Uterus (tissue), 4 donors: ENCODE results near the gene TMEM150C. TPM values are rescaled to one million over a fixed set of nuclear protein-coding genes. Genes with fewer than 3 reads are reported as not detected.

ENCODE experiments used
- DNase-seq, 2 donors: peaks; one replicate each; pipeline ENCODE4 v3.0.0-alpha.2; 2019 to 2020
- H3K27ac ChIP-seq, 2 donors: fragments of 200-600 bp; sonication (generic); 1 replicate in 1 of 2; 2 replicates in 1 of 2; pipeline ENCODE4 v1.5.1; 2016 to 2018
- H3K27me3 ChIP-seq, 2 donors: fragments of 200-600 bp; sonication (generic); one replicate each; pipeline ENCODE4 v1.5.1; 2018 to 2019; ENCODE audit warnings: control low read depth in 1 of 2
- H3K36me3 ChIP-seq, 2 donors: fragments of 200-600 bp; sonication (generic); one replicate each; pipeline ENCODE4 v1.5.1; 2019; ENCODE audit warnings: control low read depth in 1 of 2
- H3K4me1 ChIP-seq, 2 donors: fragments of 200-600 bp; sonication (generic); one replicate each; pipeline ENCODE4 v1.5.1; 2018 to 2019; ENCODE audit warnings: control low read depth in 1 of 2
- H3K4me3 ChIP-seq, 2 donors: fragments of 200-600 bp; sonication (generic); 1 replicate in 1 of 2; 2 replicates in 1 of 2; pipeline ENCODE4 v1.5.1; 2018 to 2019; ENCODE audit warnings: mild to moderate bottlenecking in 1 of 2
- H3K9me3 ChIP-seq, 2 donors: fragments of 200-600 bp; sonication (generic); one replicate each; pipeline ENCODE4 v1.5.1; 2019; ENCODE audit warnings: control low read depth in 1 of 2
- POLR2A ChIP-seq, 2 donors: fragments of 450-650 bp; IDR thresholded peaks; one replicate each; pipeline ENCODE4 v1.6.1; 2016; ENCODE audit warnings: antibody characterized with exemption in 2 of 2, mild to moderate bottlenecking in 1 of 2, moderate library complexity in 1 of 2
- intact Hi-C: fragments of 100-400 bp; cut with DNase I; formaldehyde crosslinking; loops from one replicate; pipeline ENCODE4 v1.15.1; 2023; ENCODE audit warnings: low total_unique reads
- total RNA-seq, 4 donors: library from RNA; depleted of rRNA in 3 of 4; stranded (reverse); fragments of >200 nt in 3 of 4; gene quantifications; one replicate each; pipeline versions ENCODE4 v1.1.0 to v1.2.4, GENCODE V29; 2014 to 2023
- TF ChIP-seq, protein P1 (sequence below), 4 experiments: fragments of 200-600 bp in 2 of 4; fragments of 450-650 bp in 2 of 4; sonication (generic) in 2 of 4; IDR thresholded peaks; one replicate each; pipeline ENCODE4 v1.5.1; 2016 to 2019; ENCODE audit warnings: antibody characterized with exemption in 4 of 4, mild to moderate bottlenecking in 2 of 4, moderate library complexity in 1 of 4
- donor health status: DM: yes; HTN: yes; CAD: no.

The TMEM150C gene
- total RNA-seq, 4 donors from 2014 or later, result 3.1 to 22.5 (median 11.6) TPM

DNA sequence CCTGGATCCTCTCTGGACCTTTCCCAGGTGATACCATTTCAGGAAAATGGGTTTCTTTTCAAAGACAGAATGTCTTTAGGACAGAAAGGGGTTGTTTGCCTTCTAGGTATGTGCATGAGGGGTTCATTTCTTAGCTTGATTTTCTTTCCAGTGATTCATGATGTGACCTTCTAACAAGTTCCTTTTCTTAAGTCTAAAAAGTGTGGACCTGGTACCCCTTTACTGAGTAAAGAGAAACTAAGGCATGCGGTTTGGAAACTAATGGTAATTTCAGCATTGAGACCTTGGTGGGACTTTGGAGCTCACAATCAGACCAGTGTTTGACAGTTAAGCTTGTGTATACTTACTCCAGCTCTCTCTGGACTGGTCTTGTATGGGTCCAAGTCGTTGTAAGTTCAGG lies 122.7 kb downstream of the TMEM150C start:
- Histone ChIP-seq H3K4me1 (no peaks in the 10 kb centered on the region), H3K27ac (no peak overlapping the region), H3K9me3 (no peaks in the 10 kb centered on the region), H3K36me3 (no peaks in the 10 kb centered on the region), H3K27me3 (no peaks in the 10 kb centered on the region), H3K4me3 (no peak overlapping the region)
- TF ChIP-seq, protein P1, sequence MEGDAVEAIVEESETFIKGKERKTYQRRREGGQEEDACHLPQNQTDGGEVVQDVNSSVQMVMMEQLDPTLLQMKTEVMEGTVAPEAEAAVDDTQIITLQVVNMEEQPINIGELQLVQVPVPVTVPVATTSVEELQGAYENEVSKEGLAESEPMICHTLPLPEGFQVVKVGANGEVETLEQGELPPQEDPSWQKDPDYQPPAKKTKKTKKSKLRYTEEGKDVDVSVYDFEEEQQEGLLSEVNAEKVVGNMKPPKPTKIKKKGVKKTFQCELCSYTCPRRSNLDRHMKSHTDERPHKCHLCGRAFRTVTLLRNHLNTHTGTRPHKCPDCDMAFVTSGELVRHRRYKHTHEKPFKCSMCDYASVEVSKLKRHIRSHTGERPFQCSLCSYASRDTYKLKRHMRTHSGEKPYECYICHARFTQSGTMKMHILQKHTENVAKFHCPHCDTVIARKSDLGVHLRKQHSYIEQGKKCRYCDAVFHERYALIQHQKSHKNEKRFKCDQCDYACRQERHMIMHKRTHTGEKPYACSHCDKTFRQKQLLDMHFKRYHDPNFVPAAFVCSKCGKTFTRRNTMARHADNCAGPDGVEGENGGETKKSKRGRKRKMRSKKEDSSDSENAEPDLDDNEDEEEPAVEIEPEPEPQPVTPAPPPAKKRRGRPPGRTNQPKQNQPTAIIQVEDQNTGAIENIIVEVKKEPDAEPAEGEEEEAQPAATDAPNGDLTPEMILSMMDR (IDR thresholded peaks at IDR 0.05), result no peak
- no peak for TF ChIP-seq POLR2A (IDR thresholded peaks at IDR 0.05)
- intact Hi-C loops, result no loop called here
- no peak for DNase-seq

DNA sequence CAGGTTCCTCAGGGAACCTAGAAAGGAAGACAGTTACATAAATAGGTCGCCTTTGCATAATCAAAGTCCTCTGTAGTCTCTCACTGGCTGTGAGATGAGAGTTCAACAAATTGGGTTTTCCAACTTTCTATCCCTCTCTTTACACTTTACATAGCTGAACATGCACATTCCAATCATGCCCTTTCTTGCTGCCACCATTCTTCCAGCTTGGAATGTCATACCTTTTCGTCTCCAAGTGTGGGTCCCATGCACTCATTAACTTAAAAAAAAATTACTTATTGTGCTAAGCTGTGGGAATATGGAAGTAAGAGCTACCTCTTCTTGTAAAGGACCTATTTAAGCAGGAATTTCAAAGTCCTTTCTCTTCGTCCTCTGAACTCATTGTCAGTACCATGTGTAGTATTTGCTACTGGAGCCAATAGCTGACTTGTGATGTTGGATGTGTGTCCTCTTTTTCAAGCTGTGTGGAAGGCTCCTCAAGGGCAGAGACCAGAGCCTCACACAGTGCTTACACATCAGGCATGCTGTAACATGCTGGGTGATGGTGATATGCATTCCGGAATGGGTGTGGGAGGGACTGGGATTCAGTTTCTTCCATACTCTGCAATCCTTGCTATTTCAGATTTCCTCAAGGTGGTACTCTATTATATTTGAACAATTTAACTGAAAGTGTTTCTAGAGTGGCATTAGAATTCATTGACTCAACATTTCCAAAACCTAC lies 124.3 kb downstream of the TMEM150C start:
- Histone ChIP-seq H3K9me3 (no peaks in the 10 kb centered on the region), H3K27me3 (no peaks in the 10 kb centered on the region), H3K4me3 (no peak overlapping the region), H3K4me1 (no peaks in the 10 kb centered on the region), H3K36me3 (no peaks in the 10 kb centered on the region), H3K27ac (no peak overlapping the region)
- no peak for DNase-seq
- TF ChIP-seq, protein P1 (IDR thresholded peaks at IDR 0.05), result no peak
- TF ChIP-seq POLR2A (IDR thresholded peaks at IDR 0.05), result no peak
- intact Hi-C loops, result no loop called here

DNA sequence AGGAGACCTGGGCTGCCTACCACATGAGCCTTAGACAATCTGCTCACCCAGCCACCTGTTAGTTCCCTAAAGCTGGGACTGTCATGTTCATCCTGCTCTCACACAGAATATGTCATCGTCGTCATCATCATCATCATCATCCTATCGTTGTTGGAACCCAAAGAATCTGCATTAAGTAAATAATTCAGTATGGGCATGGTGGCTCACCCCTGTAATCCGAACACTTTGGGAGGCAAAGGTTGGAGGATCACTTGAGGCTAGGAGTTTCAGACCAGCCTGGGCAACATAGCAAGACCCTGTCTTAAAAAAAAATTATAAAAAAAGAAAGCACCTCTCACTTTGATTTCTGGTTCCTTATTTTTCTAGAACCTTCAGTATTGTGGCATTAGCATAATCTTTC lies 125.0 kb downstream of the TMEM150C start:
- intact Hi-C loops, result no loop called here
- no peak overlapping the region for H3K27ac ChIP-seq
- no peaks in the 10 kb centered on the region for H3K9me3 ChIP-seq
- DNase-seq, result no peak
- no peaks in the 10 kb centered on the region for H3K27me3 ChIP-seq
- H3K4me1 ChIP-seq, result no peaks in the 10 kb centered on the region
- no peaks in the 10 kb centered on the region for H3K36me3 ChIP-seq
- no peak overlapping the region for H3K4me3 ChIP-seq
- TF ChIP-seq POLR2A (IDR thresholded peaks at IDR 0.05), result no peak
- TF ChIP-seq, protein P1 (IDR thresholded peaks at IDR 0.05), result no peak

DNA sequence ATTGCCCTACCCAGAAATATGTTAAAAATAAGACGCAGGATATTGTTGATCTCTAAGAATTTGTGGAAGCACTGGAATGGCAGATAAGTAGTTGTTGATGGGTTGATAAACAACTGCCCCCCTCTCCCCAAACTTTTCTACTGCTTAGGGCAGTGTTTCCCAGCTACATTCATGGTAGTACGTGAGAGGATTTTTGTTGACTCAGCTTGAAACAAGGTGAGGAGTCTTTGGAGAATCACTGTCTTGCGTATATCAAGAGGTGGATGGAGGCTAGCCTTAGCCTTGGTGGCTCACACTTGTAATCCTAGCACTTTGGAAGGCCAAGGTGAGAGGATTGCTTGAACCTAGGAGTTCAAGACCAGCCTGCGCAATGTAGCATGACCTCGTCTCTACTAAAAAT lies 125.7 kb downstream of the TMEM150C start:
- H3K27me3 ChIP-seq, result no peaks in the 10 kb centered on the region
- no peaks in the 10 kb centered on the region for H3K4me1 ChIP-seq
- DNase-seq, result no peak
- no peaks in the 10 kb centered on the region for H3K9me3 ChIP-seq
- no peaks in the 10 kb centered on the region for H3K36me3 ChIP-seq
- no peak overlapping the region for H3K27ac ChIP-seq
- intact Hi-C loops, result no loop called here
- H3K4me3 ChIP-seq, result no peak overlapping the region
- no peak for TF ChIP-seq POLR2A (IDR thresholded peaks at IDR 0.05)
- TF ChIP-seq, protein P1 (IDR thresholded peaks at IDR 0.05), result no peak

DNA sequence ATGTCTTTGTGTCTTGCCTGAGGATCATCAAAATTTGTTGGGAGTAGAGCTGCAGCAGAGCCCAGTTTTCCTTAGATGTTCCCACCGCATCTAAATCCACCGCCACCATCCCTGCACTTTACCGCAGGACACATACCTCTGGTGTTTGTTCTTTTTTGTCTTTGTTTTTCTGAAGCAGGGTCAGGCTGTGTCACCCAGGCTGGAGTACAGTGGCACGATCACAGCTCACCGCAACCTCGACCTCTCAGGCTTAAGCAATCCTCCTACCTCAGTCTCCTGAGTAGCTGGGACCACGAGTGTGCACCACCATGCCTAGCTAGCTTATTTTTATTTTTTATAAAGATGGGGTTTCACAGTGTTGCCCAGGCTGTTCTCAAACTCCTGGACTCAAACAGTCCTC lies 126.8 kb downstream of the TMEM150C start:
- H3K4me3 ChIP-seq, result no peak overlapping the region
- no peak for DNase-seq
- intact Hi-C loops, result no loop called here

More for the DNA sequence above, 126.8 kb downstream of the TMEM150C start:
- TF ChIP-seq, protein P1 (IDR thresholded peaks at IDR 0.05), result no peak
- no peak for TF ChIP-seq POLR2A (IDR thresholded peaks at IDR 0.05)
- Histone ChIP-seq H3K4me1 (no peaks in the 10 kb centered on the region), H3K36me3 (no peaks in the 10 kb centered on the region), H3K9me3 (no peaks in the 10 kb centered on the region), H3K27me3 (no peaks in the 10 kb centered on the region), H3K27ac (no peak overlapping the region)
